GM19238 (cell line): Measurements from ENCODE around the gene TMEM14C.

Experiments
- DNase-seq: peaks from one replicate; pipeline ENCODE4 v3.0.0; 2011; ENCODE audit warnings: low spot score; ENCODE audit not compliant: insufficient read length

The TMEM14C gene

DNA sequence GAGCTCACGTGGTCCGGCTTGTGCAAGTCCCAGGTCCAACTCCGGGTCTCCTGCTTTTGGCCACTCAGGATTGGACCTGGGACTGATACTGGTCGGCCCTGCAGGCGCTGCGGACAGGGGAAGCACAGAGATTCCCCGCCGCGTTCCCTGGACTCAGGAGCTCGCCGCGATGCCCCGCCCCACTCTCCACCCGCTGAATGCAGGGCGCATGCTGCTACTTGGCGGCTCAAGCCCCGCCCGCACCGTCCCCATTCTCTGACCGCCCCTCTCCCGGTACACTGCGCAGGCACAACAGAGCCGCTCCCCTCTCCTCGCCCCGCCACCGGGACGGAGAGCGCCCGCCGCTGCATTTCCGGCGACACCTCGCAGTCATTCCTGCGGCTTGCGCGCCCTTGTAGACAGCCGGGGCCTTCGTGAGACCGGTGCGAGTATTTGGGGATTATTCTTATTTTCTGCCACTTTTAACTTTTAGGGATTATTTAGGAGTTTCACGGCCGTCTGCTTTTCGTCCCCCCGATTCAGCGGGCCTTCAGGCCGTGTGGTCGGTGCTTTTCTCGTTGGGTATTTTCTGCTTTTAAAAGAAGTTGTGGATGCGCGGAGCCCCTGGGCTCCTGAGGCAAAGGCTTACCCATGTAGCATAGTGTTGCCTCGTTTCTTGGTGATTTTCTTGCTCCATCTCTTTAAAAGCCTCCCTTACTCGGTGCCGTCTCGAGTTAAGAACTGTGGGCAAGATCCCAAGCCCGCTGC is at the start of gene TMEM14C:
Gene TMEM14C, plus strand, starts transcription at position 251 of the 747 bp plus-strand sequence. CDS start 1,544 bp downstream, outside the sequence.
- peak; percentile 93 for DNase-seq

DNA sequence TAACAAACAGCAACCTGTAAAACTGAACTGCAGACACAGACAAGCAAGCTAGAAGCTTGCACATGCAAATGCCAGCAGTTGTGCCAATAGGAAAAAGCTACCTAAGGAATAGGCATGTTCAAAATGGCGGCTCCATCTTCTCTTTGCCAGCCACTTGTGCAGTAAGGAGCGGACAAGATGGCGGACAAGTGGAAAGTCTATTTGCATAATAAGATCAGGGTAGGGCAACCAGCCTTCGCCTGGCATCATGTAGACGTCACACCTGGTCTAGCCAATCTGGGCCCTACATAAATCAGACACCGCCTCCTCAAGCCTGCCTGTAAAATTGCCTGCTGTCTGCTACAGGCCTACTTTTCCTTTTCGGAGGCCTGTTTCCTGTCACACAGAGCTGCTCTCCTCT is 46.5 kb upstream of the TMEM14C start:
- no peak for DNase-seq

DNA sequence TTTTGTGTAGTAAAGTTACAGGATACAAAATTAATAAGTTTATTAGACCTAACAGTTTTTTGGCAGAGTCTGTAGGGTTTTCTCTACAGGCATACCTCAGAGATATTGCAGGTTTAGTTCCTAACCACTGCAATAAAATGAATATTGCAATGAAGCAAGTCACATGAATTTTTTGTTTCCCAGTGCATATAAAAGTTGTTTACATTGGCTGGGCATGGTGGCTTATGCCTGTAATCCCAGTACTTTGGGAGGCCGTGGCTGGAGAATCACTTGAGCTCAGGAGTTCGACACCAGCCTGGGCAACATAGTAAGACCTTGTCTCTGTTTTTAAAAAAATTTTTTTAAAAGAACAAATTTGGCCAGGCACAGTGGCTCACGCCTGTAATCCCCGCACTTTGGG is 44.4 kb upstream of the TMEM14C start:
- DNase-seq = no peak

DNA sequence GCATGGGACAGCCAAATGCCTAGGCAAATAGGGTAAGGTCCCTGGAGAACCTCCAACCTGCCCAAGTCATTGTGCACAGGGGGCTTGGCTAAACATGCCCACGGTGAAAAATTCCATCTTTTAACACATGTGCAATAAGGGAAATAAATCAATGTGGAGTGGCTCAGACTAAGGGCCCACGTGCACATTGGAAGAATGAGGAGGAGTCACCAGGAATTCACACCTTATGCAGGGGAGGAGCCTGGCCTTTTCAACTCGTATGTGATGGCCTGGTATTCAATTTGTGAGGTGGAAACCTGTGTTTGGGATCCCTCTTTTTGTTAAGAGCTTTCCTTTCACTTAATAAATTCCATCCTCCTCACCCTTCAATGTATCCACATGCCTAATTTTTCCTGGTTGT is 41.1 kb upstream of the TMEM14C start:
- no peak for DNase-seq

DNA sequence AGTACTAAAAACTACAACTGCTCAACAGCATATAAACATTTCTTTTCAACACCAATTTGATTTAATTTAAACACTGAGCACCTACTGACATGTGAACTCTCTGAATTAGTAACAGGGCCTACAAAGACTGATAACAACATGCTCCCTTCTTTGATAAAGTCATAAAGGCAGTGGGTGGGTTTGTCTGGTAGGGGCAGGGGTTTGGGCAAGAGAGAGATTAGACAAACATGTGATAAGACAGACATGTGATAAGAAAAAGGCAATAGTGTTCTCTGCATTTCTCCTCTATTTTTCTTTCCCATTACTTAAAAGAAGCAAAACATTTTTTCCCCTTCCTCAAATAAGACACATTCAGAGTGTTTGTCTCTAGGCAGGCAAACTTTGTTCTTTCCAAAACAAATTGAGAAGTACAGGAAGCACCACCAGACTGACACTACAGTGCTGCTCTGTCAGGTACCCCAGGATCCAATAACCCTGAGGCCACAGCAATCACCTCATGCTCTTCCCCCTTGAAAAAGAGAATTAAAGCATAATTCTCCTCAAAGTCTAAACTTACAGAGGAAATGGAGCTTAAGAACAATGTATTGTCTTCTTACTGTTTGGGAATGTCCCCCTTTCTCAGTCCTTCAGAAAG is 40.4 kb upstream of the TMEM14C start:
- no peak for DNase-seq

DNA sequence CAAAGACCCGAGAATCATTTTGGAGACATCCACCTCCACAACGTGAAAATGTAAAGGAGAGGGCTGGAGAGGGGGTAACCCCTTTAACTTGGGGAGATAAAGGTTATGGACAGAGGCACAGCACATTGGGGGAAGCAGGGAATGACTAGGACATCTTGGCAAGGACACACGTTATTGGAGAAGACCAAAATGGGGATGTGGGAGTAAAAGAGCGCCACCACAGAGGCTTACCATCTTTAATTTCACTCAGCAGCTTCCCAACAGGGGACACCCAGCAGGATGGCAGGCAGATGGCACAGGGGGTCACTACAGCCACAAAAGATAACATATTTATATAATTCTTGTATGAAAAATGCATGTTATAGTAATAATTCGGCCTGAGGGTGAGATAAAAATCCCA is 38.3 kb upstream of the TMEM14C start:
- no peak for DNase-seq

DNA sequence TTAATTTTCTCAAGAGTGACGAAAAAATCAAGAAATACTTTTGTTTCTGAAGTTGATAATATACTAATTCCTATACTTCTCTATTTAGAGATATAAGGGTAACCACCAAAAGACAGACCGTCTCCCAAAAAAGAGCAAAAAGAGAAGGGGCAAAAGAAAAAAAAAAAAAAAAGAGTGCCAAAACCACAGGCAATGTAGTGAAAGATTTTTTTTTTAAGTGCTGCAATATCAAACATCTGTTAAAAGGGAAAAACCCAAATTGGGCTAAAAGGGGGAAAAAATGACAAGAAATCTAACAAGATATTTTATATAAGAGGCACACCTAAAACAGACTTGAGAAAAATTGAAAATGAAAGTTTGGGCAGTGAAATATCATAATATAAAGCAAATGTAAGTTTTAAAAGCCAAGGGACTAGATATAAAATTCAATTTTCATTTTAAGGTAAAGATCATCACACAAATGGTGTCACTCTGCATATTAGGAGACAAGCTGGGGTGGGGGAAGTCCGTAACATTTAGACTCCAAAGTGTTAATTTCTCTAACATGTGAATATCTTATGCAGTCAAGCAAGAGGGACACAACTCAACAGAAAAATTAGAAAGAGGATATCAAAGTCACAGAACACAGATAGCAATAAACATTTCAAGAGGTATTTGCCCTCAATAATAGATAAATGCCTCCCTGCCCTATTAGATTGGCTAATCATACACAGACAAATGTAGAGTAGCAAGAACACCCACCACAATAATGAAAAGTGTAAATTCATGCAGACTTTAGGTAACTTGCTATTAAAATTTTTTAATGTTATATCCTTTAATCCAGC is 37.6 kb upstream of the TMEM14C start:
- DNase-seq = no peak

DNA sequence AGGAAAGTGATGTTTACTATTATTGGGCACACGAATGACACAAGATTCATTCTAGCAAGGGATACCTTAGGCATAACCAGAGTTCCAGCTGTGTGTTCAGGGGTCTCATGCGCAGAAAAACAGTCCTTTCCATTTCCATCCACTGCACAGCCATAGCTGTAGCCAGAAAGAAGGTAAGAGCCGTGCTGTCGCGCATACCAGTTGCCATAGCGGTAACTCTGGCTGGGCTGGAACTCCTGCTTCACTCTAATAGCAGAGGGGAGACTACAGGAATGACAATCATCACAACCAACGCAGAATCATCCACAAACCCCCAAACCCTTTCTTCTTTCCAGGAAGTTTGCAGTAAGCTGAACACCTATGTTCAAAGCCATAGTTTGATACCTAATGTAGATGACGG is 36.0 kb upstream of the TMEM14C start:
- no peak for DNase-seq

DNA sequence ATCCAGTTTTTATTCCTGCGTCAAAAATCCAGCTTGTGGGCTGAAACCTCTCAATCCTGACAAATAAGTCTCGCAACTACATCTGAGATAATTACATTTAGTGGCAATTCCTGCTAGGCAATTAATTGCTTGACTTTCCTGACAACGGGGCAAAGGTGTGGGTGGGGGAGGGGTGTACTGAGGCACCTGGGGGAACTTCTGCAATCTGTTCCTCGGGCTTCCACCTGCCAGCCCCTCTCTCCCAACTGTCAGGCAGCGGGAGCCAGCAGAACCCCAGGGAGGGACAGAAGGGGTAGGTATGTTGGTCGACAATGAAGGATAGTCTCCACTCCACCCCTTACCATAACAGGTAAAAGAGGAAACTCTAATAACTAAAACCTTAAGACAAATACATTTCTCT is 35.3 kb upstream of the TMEM14C start:
- no peak for DNase-seq

DNA sequence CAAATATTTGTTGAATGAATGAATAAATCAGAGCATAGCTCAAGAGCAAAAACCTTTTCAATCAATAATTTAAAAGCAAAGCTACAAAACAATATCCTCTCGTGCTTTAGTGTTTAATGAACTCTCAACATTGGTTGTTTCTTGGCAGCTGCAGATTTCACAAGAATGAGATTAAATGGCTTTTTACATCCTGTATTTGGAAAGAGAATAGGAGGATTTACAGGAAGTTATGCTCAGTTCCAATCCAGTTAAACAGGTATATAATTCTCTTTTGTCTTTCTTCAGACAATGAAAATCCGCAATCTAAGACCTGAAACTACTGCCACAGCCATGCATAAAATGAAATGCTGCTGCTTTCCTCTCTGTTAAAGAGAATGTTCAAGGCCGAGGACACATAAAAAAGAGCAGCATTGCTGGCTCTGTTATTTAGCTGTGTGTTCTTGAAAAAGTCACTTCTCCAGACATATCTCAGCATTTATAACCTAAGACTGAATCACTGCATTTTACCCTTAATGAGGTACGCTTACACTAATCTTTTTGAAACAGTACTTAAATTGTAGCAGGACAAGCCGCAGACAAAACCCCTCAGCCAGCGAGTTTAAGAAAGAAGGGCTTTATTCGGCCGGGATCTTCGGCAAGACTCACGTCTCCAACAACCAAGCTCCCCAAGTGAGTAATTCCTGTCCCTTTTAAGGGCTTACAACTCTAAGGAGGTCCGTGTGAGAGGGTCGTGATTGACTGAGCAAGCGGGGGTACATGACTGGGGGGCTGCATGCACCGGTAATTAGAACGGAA is 32.0 kb upstream of the TMEM14C start:
- DNase-seq = no peak

DNA sequence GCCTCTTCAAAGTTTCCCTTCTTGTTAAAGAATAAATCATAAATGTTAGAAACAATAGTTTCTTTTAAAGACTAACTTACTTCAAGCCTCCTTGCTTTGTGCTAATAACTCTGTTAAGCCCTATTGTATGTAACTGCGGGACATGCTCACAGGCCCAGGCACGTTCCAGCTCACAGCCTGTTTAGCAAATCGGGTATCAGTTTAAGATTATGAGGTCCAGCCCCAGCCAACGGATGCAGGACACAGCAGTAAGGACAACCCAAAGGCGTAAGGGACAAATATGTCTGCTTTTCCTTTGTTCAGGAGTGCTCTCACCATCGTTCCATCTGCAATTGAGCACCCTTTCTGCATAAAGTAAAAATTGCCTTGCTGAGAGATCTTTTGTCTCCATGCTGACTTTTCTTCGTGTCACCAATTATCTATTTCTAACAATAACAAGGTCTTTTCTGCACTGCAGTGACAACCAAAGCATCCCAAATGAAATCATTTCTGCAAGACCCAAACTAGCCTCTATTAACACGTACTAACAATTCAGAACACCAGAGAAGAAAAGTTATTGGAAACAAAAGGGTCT is 29.8 kb upstream of the TMEM14C start:
- DNase-seq = no peak

DNA sequence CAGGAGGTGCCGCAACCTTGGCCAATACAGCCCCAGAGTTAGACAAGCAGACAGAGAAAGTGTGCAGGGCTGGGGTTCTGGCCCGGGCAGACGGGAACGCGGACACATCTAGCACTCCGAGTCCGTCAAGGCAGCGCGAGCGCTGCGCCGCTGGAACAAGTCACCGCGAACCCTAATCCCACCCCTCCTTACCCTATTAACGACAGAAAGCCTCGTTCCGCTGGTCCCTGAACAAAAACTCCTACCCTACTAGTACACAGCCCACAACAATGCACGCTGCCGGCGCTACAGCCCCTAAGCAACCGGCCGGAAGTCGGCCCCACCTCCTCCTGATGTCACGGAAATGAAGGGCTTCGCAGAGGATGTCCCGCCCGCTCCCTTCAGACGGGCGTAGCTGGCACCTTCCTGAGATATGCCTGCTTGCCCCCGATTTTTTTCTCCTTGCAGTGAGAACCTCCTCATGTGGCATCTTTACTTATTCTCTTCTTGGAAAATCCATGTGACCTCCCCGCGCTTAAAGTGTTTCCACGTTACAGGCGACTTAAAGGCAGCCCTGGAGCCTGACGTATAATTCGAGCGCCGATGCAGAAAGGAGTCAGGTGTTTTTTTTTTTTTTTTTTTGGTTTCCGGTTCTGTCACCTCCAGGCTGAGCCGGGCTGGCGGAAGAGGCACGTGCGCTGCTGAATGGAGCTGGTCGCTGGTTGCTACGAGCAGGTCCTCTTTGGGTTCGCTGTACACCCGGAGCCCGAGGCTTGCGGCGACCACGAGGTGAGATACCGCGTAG is 28.4 kb upstream of the TMEM14C start, which contains the start of the genes C6orf52 and PAK1IP1:
Gene C6orf52, minus strand, starts transcription at position 315 of the 784 bp plus-strand sequence. CDS start 7,066 bp downstream, outside the sequence.
Gene PAK1IP1, plus strand, starts transcription at position 671 of the 784 bp plus-strand sequence. Its CDS starts 14 bp downstream, at position 685.
- peak; percentile 80 for DNase-seq

DNA sequence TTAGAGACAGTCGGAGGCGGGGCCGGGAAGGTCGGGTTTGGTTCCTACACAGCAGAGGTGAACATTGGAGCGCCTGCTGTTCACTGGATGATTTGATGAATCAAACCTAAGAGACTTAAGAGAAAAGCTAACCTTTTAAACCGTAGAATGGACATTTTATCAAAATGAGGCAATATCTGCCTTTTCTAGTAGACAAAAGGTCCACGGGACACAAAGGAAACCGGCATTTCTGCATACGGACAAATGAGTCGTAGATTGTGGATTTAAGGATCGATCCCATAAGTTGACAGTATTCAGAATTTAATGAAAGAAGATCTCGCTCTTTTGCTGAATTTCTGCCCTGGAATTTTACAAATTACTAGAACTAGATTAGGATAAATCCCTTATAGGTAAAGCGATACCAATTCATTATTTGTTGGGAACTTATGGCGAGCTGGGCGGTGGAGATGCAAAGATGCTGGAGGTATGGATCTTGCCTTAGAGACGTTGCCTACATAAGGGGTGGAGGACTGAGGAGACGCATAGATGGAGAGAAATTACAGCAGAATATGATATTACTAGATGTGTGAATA is 27.7 kb upstream of the TMEM14C start:
- DNase-seq = no peak

DNA sequence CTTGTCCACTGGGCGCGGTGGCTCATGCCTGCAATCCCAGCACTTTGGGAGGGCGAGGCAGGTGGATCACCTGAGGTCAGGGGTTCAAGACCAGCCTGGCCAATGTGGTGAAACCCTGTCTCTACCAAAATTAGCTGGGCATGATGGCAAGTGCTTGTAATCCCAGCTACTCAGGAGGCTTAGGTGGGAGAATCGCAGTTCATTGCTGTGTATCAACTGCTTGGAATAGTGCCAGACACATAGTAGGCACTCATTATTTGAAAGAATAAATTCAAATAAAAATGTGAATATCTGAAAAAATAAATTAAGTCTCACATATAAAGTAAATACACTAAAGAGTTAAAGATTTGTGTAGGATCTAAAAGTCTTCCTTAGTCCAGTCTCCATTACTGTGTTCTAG is 26.2 kb upstream of the TMEM14C start:
- DNase-seq = no peak

DNA sequence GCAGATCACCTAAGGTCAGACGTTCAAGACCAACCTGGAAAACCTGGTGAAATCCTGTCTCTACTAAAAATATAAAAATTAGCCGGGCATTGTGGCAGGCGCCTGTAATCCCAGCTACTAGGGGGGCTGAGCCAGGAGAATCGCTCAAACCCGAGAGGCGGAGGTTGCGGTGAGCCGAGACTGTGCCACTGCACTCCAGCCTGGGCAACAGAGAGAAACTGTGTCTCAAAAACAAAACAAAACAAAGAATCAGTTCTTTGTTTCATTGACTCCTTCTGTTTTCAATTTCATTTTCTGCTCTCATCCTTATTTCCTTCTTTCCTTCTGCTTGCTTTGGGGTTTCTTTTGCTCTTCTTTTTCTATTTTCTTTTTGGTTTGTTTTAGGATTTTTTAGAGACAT is 8.9 kb upstream of the TMEM14C start:
- no peak for DNase-seq

DNA sequence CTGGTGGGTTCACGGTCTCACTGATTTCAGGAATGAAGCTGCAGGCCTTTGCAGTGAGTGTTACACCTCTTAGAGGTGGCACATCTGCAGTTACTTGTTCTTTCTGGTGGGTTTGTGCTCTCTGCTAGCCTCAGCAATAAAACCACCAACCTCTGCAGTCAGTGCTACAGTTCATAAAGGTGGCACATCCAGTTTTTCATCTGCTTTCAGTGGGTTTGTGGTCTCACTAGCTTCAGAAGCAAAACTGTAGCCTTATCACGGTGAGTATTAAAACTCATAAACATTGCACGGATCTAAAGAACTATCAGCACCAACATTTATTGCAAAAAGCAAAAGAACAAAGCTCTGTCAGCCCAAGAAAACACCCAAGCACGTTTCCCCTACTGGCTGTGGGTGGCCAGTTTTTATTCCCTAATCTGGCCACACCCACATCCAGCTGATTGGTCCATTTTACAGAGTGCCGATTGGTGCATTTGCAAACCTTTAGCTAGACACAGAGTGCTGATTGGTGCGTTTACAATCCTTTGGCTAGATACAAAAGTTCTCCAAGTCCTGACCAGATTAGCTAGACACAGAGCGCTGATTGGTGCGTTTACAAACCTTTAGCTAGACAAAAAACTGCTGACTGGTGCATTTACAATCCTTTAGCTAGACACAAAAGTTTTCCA is 3.4 kb upstream of the TMEM14C start:
- no peak for DNase-seq

DNA sequence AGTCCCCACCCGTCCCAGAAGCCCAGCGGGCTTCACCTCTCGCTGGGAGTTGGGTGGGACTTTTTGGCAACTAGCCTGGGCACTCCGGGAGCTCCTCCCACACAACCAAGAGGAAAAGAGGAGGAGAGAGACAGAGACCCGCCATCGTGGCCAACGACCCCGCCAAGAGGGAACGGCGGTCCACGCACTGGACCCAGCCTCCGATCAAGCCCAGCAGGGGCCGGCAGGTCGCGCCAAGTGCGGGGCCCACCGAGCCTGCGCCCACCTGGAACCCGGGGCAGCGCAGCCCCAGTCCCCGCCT is 3.0 kb upstream of the TMEM14C start:
- DNase-seq = no peak

DNA sequence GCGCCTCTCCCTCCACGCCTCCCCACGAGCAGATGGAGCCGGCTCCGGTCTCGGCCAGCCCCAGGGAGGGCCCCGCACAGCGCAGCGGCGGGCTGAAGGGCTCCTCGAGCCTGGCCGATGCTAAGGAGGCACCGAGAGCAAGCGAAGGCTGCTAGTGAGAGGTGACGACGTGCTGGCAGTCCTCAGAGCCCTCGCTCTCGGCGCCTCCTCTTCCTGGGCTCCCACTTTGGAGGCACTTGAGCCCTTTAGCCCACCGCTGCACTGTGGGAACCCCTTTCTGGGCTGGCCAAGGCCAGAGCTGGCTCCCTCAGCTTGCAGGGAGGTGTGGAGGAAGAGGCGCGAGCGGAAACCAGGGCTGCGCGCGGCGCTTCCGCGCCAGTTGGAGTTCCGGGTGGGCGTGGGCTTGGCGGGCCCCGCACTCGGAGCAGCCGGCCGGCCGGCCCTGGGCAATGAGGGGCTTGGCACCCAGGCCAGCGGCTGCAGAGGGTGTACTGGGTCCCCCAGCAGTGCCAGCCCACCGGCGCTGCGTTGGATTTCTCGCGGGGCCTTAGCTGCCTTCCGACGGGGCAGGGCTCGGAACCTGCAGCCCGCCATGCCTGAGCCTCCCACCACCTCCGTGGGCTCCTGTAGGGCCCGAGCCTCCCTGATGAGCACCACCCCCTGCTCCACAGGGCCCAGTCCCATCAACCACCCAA is 2.5 kb upstream of the TMEM14C start:
- DNase-seq = no peak
